ENCODE results near the gene POLH. TPM values are rescaled to one million over a fixed set of nuclear protein-coding genes. Genes with fewer than 3 reads are reported as not detected.
"Not testable (repeated sequence)": the region's sequence is repeated elsewhere in the genome, so short reads cannot be mapped to it uniquely, and the experiment has no call there.

Gene POLH
- 19.6 TPM for total RNA-seq
- long read RNA-seq, partial matches to known transcripts: 1 of 11 reads
- long read RNA-seq, other reads (novel, unspliced or antisense): 8 of 11 reads

- DNase-seq (peak; percentile 95), ATAC-seq (peak; percentile 99)
- Histone ChIP-seq H3K9me3 (no peaks in the 10 kb centered on the region), H3K27me3 (ENCODE audit: low read depth) (no peaks in the 10 kb centered on the region), H3K27ac (peak within 1 kb of the TSS; percentile 86), H3K36me3 (peaks cover 25% of the 10 kb centered on the region), H3K4me1 (peaks cover 31% of the 10 kb centered on the region), H3K4me3 (peak within 1 kb of the TSS; percentile 99)
- TF ChIP-seq, protein P1, sequence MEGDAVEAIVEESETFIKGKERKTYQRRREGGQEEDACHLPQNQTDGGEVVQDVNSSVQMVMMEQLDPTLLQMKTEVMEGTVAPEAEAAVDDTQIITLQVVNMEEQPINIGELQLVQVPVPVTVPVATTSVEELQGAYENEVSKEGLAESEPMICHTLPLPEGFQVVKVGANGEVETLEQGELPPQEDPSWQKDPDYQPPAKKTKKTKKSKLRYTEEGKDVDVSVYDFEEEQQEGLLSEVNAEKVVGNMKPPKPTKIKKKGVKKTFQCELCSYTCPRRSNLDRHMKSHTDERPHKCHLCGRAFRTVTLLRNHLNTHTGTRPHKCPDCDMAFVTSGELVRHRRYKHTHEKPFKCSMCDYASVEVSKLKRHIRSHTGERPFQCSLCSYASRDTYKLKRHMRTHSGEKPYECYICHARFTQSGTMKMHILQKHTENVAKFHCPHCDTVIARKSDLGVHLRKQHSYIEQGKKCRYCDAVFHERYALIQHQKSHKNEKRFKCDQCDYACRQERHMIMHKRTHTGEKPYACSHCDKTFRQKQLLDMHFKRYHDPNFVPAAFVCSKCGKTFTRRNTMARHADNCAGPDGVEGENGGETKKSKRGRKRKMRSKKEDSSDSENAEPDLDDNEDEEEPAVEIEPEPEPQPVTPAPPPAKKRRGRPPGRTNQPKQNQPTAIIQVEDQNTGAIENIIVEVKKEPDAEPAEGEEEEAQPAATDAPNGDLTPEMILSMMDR (IDR thresholded peaks at IDR 0.05): peak; percentile 17
- intact Hi-C loops (cut with DNase I): no loop called here
Measured at GRCh38 chr6:43575772-43576551, at the start of gene POLH, which contains the start of gene XPO5. TSS of gene POLH (plus strand) at chr6:43576185. CDS start at chr6:43582320, 6,135 bp downstream. TSS of gene XPO5 (minus strand) at chr6:43576038. CDS start at chr6:43575864, 174 bp downstream.

GRCh38 chr6:43532201-43532600 lies 43.8 kb upstream of the POLH start:
- ATAC-seq (no peak), DNase-seq (no peak)
- peaks cover 87% of the 10 kb centered on the region for H3K36me3 ChIP-seq

DNA sequence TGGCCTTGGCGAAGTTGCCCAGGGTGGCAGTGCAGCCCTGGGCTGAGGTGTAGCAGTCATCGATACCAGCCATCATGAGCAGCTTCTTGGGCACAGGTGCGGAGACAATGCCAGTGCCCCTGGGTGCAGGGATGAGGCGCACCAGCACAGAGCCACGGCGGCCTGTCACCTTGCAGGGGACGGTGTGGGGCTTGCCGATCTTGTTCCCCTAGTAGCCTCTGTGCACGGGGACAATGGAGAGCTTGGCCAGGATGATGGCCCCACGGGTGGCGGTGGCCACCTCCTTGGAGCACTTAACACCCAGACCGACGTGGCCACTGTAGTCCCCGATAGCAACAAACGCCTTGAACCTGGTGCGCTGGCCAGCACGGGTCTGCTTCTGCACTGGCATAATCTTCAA lies 37.0 kb upstream of the POLH start:
- peaks cover 83% of the 10 kb centered on the region for H3K36me3 ChIP-seq
- H3K9me3 ChIP-seq; H3K4me3 ChIP-seq; DNase-seq; intact Hi-C loops (cut with DNase I); H3K27me3 ChIP-seq (ENCODE audit: low read depth); H3K4me1 ChIP-seq; ATAC-seq; H3K27ac ChIP-seq: not testable (repeated sequence)

More at GRCh38 chr6:43532201-43532600, 43.8 kb upstream of the POLH start:
- H3K4me3 ChIP-seq: no peak overlapping the region
- no peaks in the 10 kb centered on the region for H3K27me3 ChIP-seq (ENCODE audit: low read depth)
- TF ChIP-seq, protein P1 (IDR thresholded peaks at IDR 0.05): no peak
- no peak overlapping the region for H3K27ac ChIP-seq
- no peaks in the 10 kb centered on the region for H3K4me1 ChIP-seq
- intact Hi-C loops (cut with DNase I): no loop called here
- H3K9me3 ChIP-seq: no peaks in the 10 kb centered on the region

- H3K9me3 ChIP-seq; DNase-seq; H3K4me1 ChIP-seq; H3K27me3 ChIP-seq (ENCODE audit: low read depth); H3K4me3 ChIP-seq; intact Hi-C loops (cut with DNase I); H3K27ac ChIP-seq; ATAC-seq: not testable (repeated sequence)
- H3K36me3 ChIP-seq: peaks cover 87% of the 10 kb centered on the region
Measured at GRCh38 chr6:43539409-43539808, 36.6 kb upstream of the POLH start.

GRCh38 chr6:43540507-43540906 lies 35.5 kb upstream of the POLH start:
- DNase-seq: no peak
- Histone ChIP-seq H3K4me1 (no peaks in the 10 kb centered on the region), H3K27ac (no peak overlapping the region), H3K9me3 (no peaks in the 10 kb centered on the region), H3K4me3 (no peak overlapping the region), H3K27me3 (ENCODE audit: low read depth) (no peaks in the 10 kb centered on the region), H3K36me3 (peaks cover 90% of the 10 kb centered on the region)
- ATAC-seq: no peak
- intact Hi-C loops (cut with DNase I): no loop called here
- TF ChIP-seq, protein P1 (IDR thresholded peaks at IDR 0.05): no peak

- no peak for ATAC-seq
- no peak for DNase-seq
- TF ChIP-seq, protein P1 (IDR thresholded peaks at IDR 0.05): no peak
- Histone ChIP-seq H3K27me3 (ENCODE audit: low read depth) (no peaks in the 10 kb centered on the region), H3K4me3 (no peak overlapping the region), H3K27ac (no peak overlapping the region), H3K9me3 (no peaks in the 10 kb centered on the region), H3K36me3 (peaks cover 93% of the 10 kb centered on the region), H3K4me1 (no peaks in the 10 kb centered on the region)
- intact Hi-C loops (cut with DNase I): no loop called here
Measured at GRCh38 chr6:43541774-43542471, 34.1 kb upstream of the POLH start.
